AG04449 (cell line): Measurements from ENCODE around the gene SLC34A3.

ENCODE experiments used
- CTCF ChIA-PET: fragments of 350-600 bp; formaldehyde crosslinking; extraction: SDS; loops from one replicate; lab custom pipeline; 2021; ENCODE audit warnings: antibody characterized with exemption; lab: Yijun Ruan, JAX
- POLR2A ChIA-PET: fragments of 400-600, 350-600 bp; formaldehyde crosslinking; extraction: SDS; loops from one replicate; lab custom pipeline; 2020; ENCODE audit warnings: antibody characterized with exemption, inconsistent platforms; lab: Yijun Ruan, JAX
- DNase-seq: peaks from one replicate; pipeline ENCODE4 v3.0.0-alpha.2; 2010; ENCODE audit warnings: low read depth, low spot score
- H3K4me3 ChIP-seq: 2 replicates; pipeline ENCODE4 v1.5.1; 2011; ENCODE audit warnings: low read depth, mild to moderate bottlenecking, control low read depth, low read length
- CTCF ChIP-seq: IDR thresholded peaks from one replicate; pipeline ENCODE4 v1.5.1; 2011; ENCODE audit warnings: mild to moderate bottlenecking, moderate library complexity, low read length, control low read depth, inconsistent platforms; ENCODE audit not compliant: insufficient read depth; ENCODE audit errors: missing control alignments

Gene SLC34A3

GRCh38 chr9:137186385-137186784 lies 44.3 kb upstream of the SLC34A3 start:
- no peak for TF ChIP-seq CTCF
- CTCF ChIA-PET: no interaction called here
- POLR2A ChIA-PET: no interaction called here
- no peak overlapping the region for H3K4me3 ChIP-seq
- DNase-seq: no peak

GRCh38 chr9:137187386-137187785 lies 43.3 kb upstream of the SLC34A3 start:
- CTCF ChIA-PET: interaction anchor here (1.3 to 3.4 kb wide), 3 partner anchors 11 to 36 kb away, joined by 4 to 30 read pairs (median 10); partner anchors contain the start of gene TMEM210

GRCh38 chr9:137188086-137188489 lies 42.6 kb upstream of the SLC34A3 start:
- CTCF ChIA-PET: interaction anchor here (1.3 to 3.4 kb wide), 7 partner anchors 10 to 54 kb away, joined by 4 to 30 read pairs (median 10); partner anchors contain the start of genes RNF224 and TMEM210
- no peak for DNase-seq
- H3K4me3 ChIP-seq: peak overlapping the region; percentile 96
- TF ChIP-seq CTCF: no peak
- POLR2A ChIA-PET: interaction anchor here (1.0 to 2.7 kb wide), 8 partner anchors 11 to 58 kb away, joined by 3 to 15 read pairs (median 5); partner anchors contain the start of genes RNF224, TPRN and TUBB4B

More at GRCh38 chr9:137187386-137187785, 43.3 kb upstream of the SLC34A3 start:
- DNase-seq: no peak
- H3K4me3 ChIP-seq: peak overlapping the region; percentile 96
- TF ChIP-seq CTCF: no peak
- POLR2A ChIA-PET: interaction anchor here (1.1 to 2.7 kb wide), 3 partner anchors 13 to 53 kb away, joined by 3 to 15 read pairs (median 5); partner anchors contain the start of genes RNF224, TPRN and TUBB4B

GRCh38 chr9:137188490-137189296 lies 42.0 kb upstream of the SLC34A3 start, which contains the start of the genes ANAPC2 and SSNA1:
Gene ANAPC2 (minus strand): TSS chr9:137188560. CDS start chr9:137188532, 28 bp downstream.
Gene SSNA1 (plus strand): TSS chr9:137188676. CDS start chr9:137188727, 51 bp downstream.
- peak within 1 kb of the TSS; percentile 96 for H3K4me3 ChIP-seq
- POLR2A ChIA-PET: interaction anchor here (0.6 to 2.7 kb wide), 13 partner anchors 10 to 128 kb away, joined by 3 to 15 read pairs (median 4); partner anchors contain the start of genes NDOR1, RNF224, TMEM203 and TPRN
- TF ChIP-seq CTCF: peak; percentile 62
- peak; percentile 36 for DNase-seq
- CTCF ChIA-PET: interaction anchor here (1.0 to 3.4 kb wide), 11 partner anchors 9 to 75 kb away, joined by 3 to 30 read pairs (median 6); partner anchors contain the start of genes RNF224 and TPRN

GRCh38 chr9:137189297-137190295 lies 41.1 kb upstream of the SLC34A3 start:
- H3K4me3 ChIP-seq: peak overlapping the region; percentile 96
- CTCF ChIA-PET: interaction anchor here (1.0 to 3.4 kb wide), 12 partner anchors 8 to 126 kb away, joined by 3 to 30 read pairs (median 6); partner anchors contain the start of genes RNF224 and TPRN

More at GRCh38 chr9:137189297-137190295, 41.1 kb upstream of the SLC34A3 start:
- no peak for DNase-seq
- POLR2A ChIA-PET: interaction anchor here (0.6 to 2.7 kb wide), 9 partner anchors 9 to 70 kb away, joined by 3 to 15 read pairs (median 5); partner anchors contain the start of genes NDOR1, TMEM203, TPRN and TUBB4B
- TF ChIP-seq CTCF: no peak
